K562 (cell line): ENCODE measurements around the gene PIEZO2. TPM values are rescaled to one million over a fixed set of nuclear protein-coding genes. Genes with fewer than 3 reads are reported as not detected.

ENCODE experiments used
- ATAC-seq: fragments of 200-7000 bp; cut with Tn5 transposase; 3 replicates; pipeline ENCODE4 v1.9.1; 2020; ENCODE audit warnings: moderate library complexity
- BruUV-seq: library from RNA; stranded (reverse); fragments of 400-500 nt; replicated peaks from 2 replicates; lab custom pipeline; 2021; lab: Mats Ljungman, UMichigan
- CTCF ChIA-PET: fragments of 300-600 bp; formaldehyde crosslinking; extraction: SDS; loops from one replicate; lab custom pipeline; 2021; ENCODE audit warnings: low intra/inter-chr PET ratio; lab: Yijun Ruan, JAX
- POLR2A ChIA-PET: fragments of 300-600, 350-650 bp; sonication (Branson Sonifier 250); formaldehyde crosslinking; extraction: SDS; loops from one replicate; lab custom pipeline; 2021; ENCODE audit warnings: antibody characterized with exemption, inconsistent platforms; lab: Yijun Ruan, JAX
- DNase-seq, 4 experiments: peaks; one replicate each; pipeline versions ENCODE4 v3.0.0 to v3.0.0-alpha.2; 2011 to 2018; ENCODE audit warnings: low spot score in 3 of 4, mixed read lengths in 3 of 4; ENCODE audit errors: extremely low read depth in 1 of 4
- FAIRE-seq: peaks from 2 replicates; lab custom pipeline; 2011; peaks lifted over from hg19 to GRCh38; lab: Jason Lieb, UNC
- H2AFZ ChIP-seq: 2 replicates; pipeline ENCODE4 v1.6.0; 2011; ENCODE audit warnings: low read depth, low read length, control low read depth, inconsistent platforms
- H3K27ac ChIP-seq: fragments of 200-600 bp; 3 replicates; pipeline ENCODE4 v1.8.0; 2011; ENCODE audit warnings: low read depth, mild to moderate bottlenecking, control low read depth, inconsistent platforms, low read length, moderate library complexity, mixed read lengths; ENCODE audit errors: extremely low read depth
- H3K27me3 ChIP-seq, 2 experiments: fragments of 300-600 bp in 1 of 2; 2 replicates in 1 of 2; 3 replicates in 1 of 2; pipeline versions ENCODE4 v1.6.0 to v1.8.0; 2011; ENCODE audit warnings: inconsistent platforms in 2 of 2, low read length in 2 of 2, mild to moderate bottlenecking in 1 of 2, mixed read lengths in 1 of 2, moderate library complexity in 1 of 2; ENCODE audit not compliant: control insufficient read depth in 2 of 2, insufficient read depth in 2 of 2
- H3K36me3 ChIP-seq: fragments of 300-600 bp; 3 replicates; pipeline ENCODE4 v1.8.0; 2011; ENCODE audit warnings: mild to moderate bottlenecking, low read length, inconsistent platforms; ENCODE audit not compliant: control insufficient read depth, insufficient read depth
- H3K4me1 ChIP-seq, 2 experiments: fragments of 200-600 bp in 1 of 2; replicated peaks in 1 of 2; 2 replicates in 1 of 2; 3 replicates in 1 of 2; pipeline versions ENCODE4 v1.5.1 to v1.8.0; 2011; ENCODE audit warnings: inconsistent platforms in 2 of 2, low read length in 2 of 2, mild to moderate bottlenecking in 1 of 2, mixed read lengths in 1 of 2, moderate library complexity in 1 of 2; ENCODE audit not compliant: control insufficient read depth in 2 of 2, insufficient read depth in 2 of 2
- H3K4me2 ChIP-seq: 2 replicates; pipeline ENCODE4 v1.6.1; 2011; ENCODE audit warnings: low read length, control low read depth, inconsistent platforms, mixed read lengths; ENCODE audit not compliant: insufficient read depth
- H3K4me3 ChIP-seq: fragments of 200-600 bp; sonication (generic), shearing (Covaris generic); 2 replicates; pipeline ENCODE4 v1.5.1; 2016; ENCODE audit warnings: control low read depth, inconsistent platforms
- H3K79me2 ChIP-seq: fragments of 200-600 bp; 3 replicates; pipeline ENCODE4 v1.8.0; 2011; ENCODE audit warnings: low read length, inconsistent platforms; ENCODE audit not compliant: control insufficient read depth, insufficient read depth
- H3K9ac ChIP-seq, 2 experiments: 2 replicates each; pipeline versions ENCODE4 v1.6.0 to v1.6.1; 2011; ENCODE audit warnings: low read depth in 2 of 2, low read length in 2 of 2, control low read depth in 1 of 2, inconsistent platforms in 1 of 2, mild to moderate bottlenecking in 1 of 2, mixed read lengths in 1 of 2; ENCODE audit not compliant: insufficient read depth in 1 of 2
- H3K9me1 ChIP-seq: one replicate; pipeline ENCODE4 v1.6.0; 2011; ENCODE audit warnings: inconsistent platforms, mild to moderate bottlenecking, low read length, moderate library complexity; ENCODE audit not compliant: control insufficient read depth, insufficient read depth
- H3K9me3 ChIP-seq: replicated peaks from 2 replicates; pipeline ENCODE4 v1.5.1; 2011; ENCODE audit warnings: low read depth, low read length, inconsistent platforms; ENCODE audit not compliant: control insufficient read depth, insufficient read depth
- H4K20me1 ChIP-seq: replicated peaks from 2 replicates; pipeline ENCODE4 v1.6.1; 2011; ENCODE audit warnings: low read length, inconsistent platforms, mixed read lengths; ENCODE audit not compliant: control insufficient read depth, insufficient read depth
- WGBS: fragments of 100-300 bp; shearing (Covaris generic); methylation state at CpG from one replicate; pipeline ENCODE4 v1.1.6; 2016; ENCODE audit warnings: low coverage, mixed read lengths; ENCODE audit not compliant: insufficient coverage; ENCODE audit errors: missing lambda C conversion rate; 5-methylcytosine and 5-hydroxymethylcytosine counted together
- in situ Hi-C: fragments of 300-500 bp; cut with MboI; formaldehyde crosslinking; loops from 4 replicates; pipeline ENCODE4 v1.15.0; 2018; ENCODE audit warnings: inconsistent platforms, mixed read lengths
- intact Hi-C: fragments of 100-400 bp; cut with micrococcal nuclease; formaldehyde crosslinking; loops from 2 replicates; pipeline ENCODE4 v1.14.2; 2022
- polyA plus RNA-seq, 8 experiments: library from polyadenylated mRNA; depleted of rRNA in 4 of 8; stranded (reverse) in 5 of 8; unstranded in 3 of 8; fragments of >200 nt; fragmentation: Nextera tagmentation in 2 of 8; fragmentation: Illumina TruSeq in 1 of 8; extraction: Ambion mirVana in 2 of 8; extraction: Trizol in 1 of 8; gene quantifications; 2 replicates each; pipeline versions ENCODE4 v1.2.1 to v1.2.3, GENCODE V29; 2011 to 2014; ENCODE audit warnings: inconsistent platforms in 1 of 8, missing spikeins in 1 of 8
- total RNA-seq, 7 experiments: library from RNA; depleted of rRNA in 6 of 7; stranded (reverse); fragments of >200 nt in 6 of 7; fragmentation: Illumina TruSeq in 2 of 7; extraction: Trizol in 2 of 7; gene quantifications; 2 replicates each; pipeline versions ENCODE4 v1.2.1 to v1.2.3, GENCODE V29; 2011 to 2021; ENCODE audit warnings: low replicate concordance in 1 of 7
- TF ChIP-seq, protein P1 (sequence below): fragments of 450-650 bp; IDR thresholded peaks from one replicate; pipeline ENCODE4 v1.6.1; 2018; ENCODE audit warnings: mild to moderate bottlenecking, moderate library complexity; ENCODE audit not compliant: partially characterized antibody
- TF ChIP-seq, protein P2 (sequence below): fragments of 250-450 bp; sonication (Bioruptor Pico); IDR thresholded peaks from 2 replicates; pipeline ENCODE4 v1.5.0; 2020; ENCODE audit warnings: mild to moderate bottlenecking

PIEZO2 gene
- total and polyA plus RNA-seq, 9 of the 15 experiments (the other 6 are each of a cell fraction or from before 2014, with no cell fraction given) = 0.54 to 4.1 (median 2.0) TPM

DNA sequence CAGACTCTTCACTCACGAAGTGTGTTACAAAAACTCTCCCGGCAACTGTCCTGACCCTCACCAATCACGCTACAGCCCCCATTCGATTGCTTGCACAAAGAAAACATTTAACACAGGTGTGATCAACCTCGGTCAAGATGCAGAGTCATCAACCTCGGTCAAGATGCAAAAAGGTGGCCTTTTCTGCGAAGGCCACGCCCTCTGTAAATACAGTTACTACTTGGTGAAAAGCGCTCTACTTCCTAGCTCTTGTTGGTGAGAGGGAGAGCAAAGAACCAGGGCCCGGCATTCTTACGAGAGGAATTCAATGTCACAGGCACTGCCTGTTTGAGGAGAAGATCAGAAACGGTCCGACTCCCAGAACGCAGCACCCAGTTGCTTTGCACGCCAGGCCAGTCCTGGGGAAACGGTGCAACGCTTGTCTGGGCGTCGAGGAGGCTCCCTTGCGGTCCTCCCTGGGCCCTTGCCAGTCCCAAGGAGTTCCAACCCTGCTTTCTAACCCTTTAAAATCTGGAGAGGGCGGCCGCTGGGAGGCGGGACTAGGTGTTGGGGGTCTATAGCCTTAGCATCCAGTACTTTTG is 1.9 kb downstream of the PIEZO2 start:
- no peak for FAIRE-seq
- TF ChIP-seq, protein P1, sequence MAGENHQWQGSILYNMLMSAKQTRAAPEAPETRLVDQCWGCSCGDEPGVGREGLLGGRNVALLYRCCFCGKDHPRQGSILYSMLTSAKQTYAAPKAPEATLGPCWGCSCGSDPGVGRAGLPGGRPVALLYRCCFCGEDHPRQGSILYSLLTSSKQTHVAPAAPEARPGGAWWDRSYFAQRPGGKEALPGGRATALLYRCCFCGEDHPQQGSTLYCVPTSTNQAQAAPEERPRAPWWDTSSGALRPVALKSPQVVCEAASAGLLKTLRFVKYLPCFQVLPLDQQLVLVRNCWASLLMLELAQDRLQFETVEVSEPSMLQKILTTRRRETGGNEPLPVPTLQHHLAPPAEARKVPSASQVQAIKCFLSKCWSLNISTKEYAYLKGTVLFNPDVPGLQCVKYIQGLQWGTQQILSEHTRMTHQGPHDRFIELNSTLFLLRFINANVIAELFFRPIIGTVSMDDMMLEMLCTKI = no peak
- TF ChIP-seq, protein P2, sequence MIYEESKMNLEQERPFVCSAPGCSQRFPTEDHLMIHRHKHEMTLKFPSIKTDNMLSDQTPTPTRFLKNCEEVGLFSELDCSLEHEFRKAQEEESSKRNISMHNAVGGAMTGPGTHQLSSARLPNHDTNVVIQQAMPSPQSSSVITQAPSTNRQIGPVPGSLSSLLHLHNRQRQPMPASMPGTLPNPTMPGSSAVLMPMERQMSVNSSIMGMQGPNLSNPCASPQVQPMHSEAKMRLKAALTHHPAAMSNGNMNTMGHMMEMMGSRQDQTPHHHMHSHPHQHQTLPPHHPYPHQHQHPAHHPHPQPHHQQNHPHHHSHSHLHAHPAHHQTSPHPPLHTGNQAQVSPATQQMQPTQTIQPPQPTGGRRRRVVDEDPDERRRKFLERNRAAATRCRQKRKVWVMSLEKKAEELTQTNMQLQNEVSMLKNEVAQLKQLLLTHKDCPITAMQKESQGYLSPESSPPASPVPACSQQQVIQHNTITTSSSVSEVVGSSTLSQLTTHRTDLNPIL (CRISPR knock-in tag) = no peak
- TF ChIP-seq, all 486 proteins: peak for 0
- Histone ChIP-seq H3K4me1 (peaks cover 0 to 4% of the 10 kb centered on the region in 2 experiments; a peak in 1 of 5 replicates), H4K20me1 (peaks cover 4% of the 10 kb centered on the region; the same call in 1 of the 2 replicates), H3K79me2 (no peaks in the 10 kb centered on the region), H3K4me2 (no peak overlapping the region), H3K36me3 (no peaks in the 10 kb centered on the region), H3K27me3 (peaks cover 7 to 42% of the 10 kb centered on the region in 2 experiments; a peak in 4 of 5 replicates), H3K9me1 (no peaks in the 10 kb centered on the region), H3K9ac (no peak overlapping the region), H3K4me3 (no peak overlapping the region), H2AFZ (no peak overlapping the region), H3K9me3 (no peaks in the 10 kb centered on the region), H3K27ac (no peak overlapping the region)
- DNase-seq = no peak
- under 1% methylated on average over 22 of the region's 23 CpGs for WGBS
- CTCF ChIA-PET = no interaction called here
- BruUV-seq = no TSS peak
- intact Hi-C loops (no loop called here), in situ Hi-C loops (no loop called here)
- ATAC-seq = no peak
- POLR2A ChIA-PET = no interaction called here
